Endothelial cell of umbilical vein (primary cell): ENCODE data around the gene KDM4C. TPM values are rescaled to one million over a fixed set of nuclear protein-coding genes. Genes with fewer than 3 reads are reported as not detected.

ENCODE experiments used
- BruUV-seq: library from RNA; stranded (reverse); fragments of 400-500 nt; replicated peaks from 2 replicates; lab custom pipeline; 2021; lab: Mats Ljungman, UMichigan
- CTCF ChIA-PET: fragments of 300-600, 350-600 bp; sonication (Branson Sonifier 250); formaldehyde crosslinking; loops from one replicate; lab custom pipeline; 2021; ENCODE audit warnings: antibody characterized with exemption, inconsistent platforms; lab: Charles Lee
- POLR2A ChIA-PET: fragments of 300-600, 350-600 bp; sonication (Branson Sonifier 250); formaldehyde crosslinking; loops from one replicate; lab custom pipeline; 2021; ENCODE audit warnings: antibody characterized with exemption, inconsistent platforms; lab: Charles Lee
- DNase-seq: peaks from one replicate; pipeline ENCODE4 v3.0.0-alpha.2; 2011; ENCODE audit warnings: low read depth, low spot score
- FAIRE-seq: peaks from 2 replicates; lab custom pipeline; 2011; peaks lifted over from hg19 to GRCh38; lab: Jason Lieb, UNC
- H2AFZ ChIP-seq: 2 replicates; pipeline ENCODE4 v1.6.0; 2012; ENCODE audit warnings: low read depth, low read length, control low read depth, inconsistent platforms
- H3K27ac ChIP-seq: 2 replicates; pipeline ENCODE4 v1.5.1; 2011; ENCODE audit warnings: low read depth, mild to moderate bottlenecking, control low read depth, low read length, moderate library complexity; ENCODE audit not compliant: insufficient read depth
- H3K27me3 ChIP-seq, 2 experiments: 2 replicates each; pipeline versions ENCODE4 v1.6.0 to v1.6.1; 2011; ENCODE audit warnings: low read length in 2 of 2, mixed read lengths in 1 of 2; ENCODE audit not compliant: control insufficient read depth in 2 of 2, insufficient read depth in 2 of 2
- H3K36me3 ChIP-seq, 2 experiments: 2 replicates in 1 of 2; 3 replicates in 1 of 2; pipeline ENCODE4 v1.5.1; 2011; ENCODE audit warnings: low read length in 2 of 2, mild to moderate bottlenecking in 1 of 2, moderate library complexity in 1 of 2; ENCODE audit not compliant: control insufficient read depth in 2 of 2, insufficient read depth in 2 of 2; ENCODE audit errors: extremely low read depth in 1 of 2
- H3K4me1 ChIP-seq: 3 replicates; pipeline ENCODE4 v1.5.1; 2011; ENCODE audit warnings: mild to moderate bottlenecking, low read length; ENCODE audit not compliant: control insufficient read depth, insufficient read depth; ENCODE audit errors: extremely low read depth
- H3K4me2 ChIP-seq: 2 replicates; pipeline ENCODE4 v1.6.1; 2011; ENCODE audit warnings: low read length, control low read depth, mixed read lengths; ENCODE audit not compliant: insufficient read depth
- H3K4me3 ChIP-seq, 3 experiments: fragments of 200-600 bp in 1 of 3; sonication (generic), shearing (Covaris generic) in 1 of 3; replicated peaks in 1 of 3; 2 replicates each; pipeline ENCODE4 v1.5.1; 2011 to 2016; ENCODE audit warnings: control low read depth in 3 of 3, low read length in 3 of 3, mild to moderate bottlenecking in 2 of 3, inconsistent platforms in 1 of 3, low read depth in 1 of 3, moderate library complexity in 1 of 3; ENCODE audit not compliant: insufficient read depth in 1 of 3
- H3K79me2 ChIP-seq: 2 replicates; pipeline ENCODE4 v1.6.0; 2012; ENCODE audit warnings: low read length, inconsistent platforms; ENCODE audit not compliant: control insufficient read depth, insufficient read depth
- H3K9ac ChIP-seq: replicated peaks from 2 replicates; pipeline ENCODE3; 2011; ENCODE audit warnings: low read length, control low read depth; ENCODE audit not compliant: insufficient read depth; ENCODE audit errors: extremely low read depth
- H3K9me1 ChIP-seq: replicated peaks from 3 replicates; pipeline ENCODE4 v1.6.0; 2011; ENCODE audit warnings: mild to moderate bottlenecking, low read length; ENCODE audit not compliant: control insufficient read depth, insufficient read depth; ENCODE audit errors: extremely low read depth
- H3K9me3 ChIP-seq: replicated peaks from 2 replicates; pipeline ENCODE4 v1.5.1; 2012; ENCODE audit warnings: low read length, inconsistent platforms; ENCODE audit not compliant: control insufficient read depth, insufficient read depth
- H4K20me1 ChIP-seq: replicated peaks from 2 replicates; pipeline ENCODE3; 2011; ENCODE audit warnings: mild to moderate bottlenecking, low read length; ENCODE audit not compliant: control insufficient read depth, insufficient read depth; ENCODE audit errors: extremely low read depth
- CTCF ChIP-seq, 2 donors: IDR thresholded peaks; 1 replicate in 1 of 2; 2 replicates in 1 of 2; pipeline ENCODE4 v1.5.1; 2011; ENCODE audit warnings: low read length in 2 of 2, mild to moderate bottlenecking in 2 of 2, moderate library complexity in 2 of 2, control low read depth in 1 of 2, inconsistent platforms in 1 of 2, low read depth in 1 of 2; ENCODE audit not compliant: insufficient read depth in 1 of 2; ENCODE audit errors: extremely low read depth in 1 of 2
- EZH2 ChIP-seq: IDR thresholded peaks from 2 replicates; pipeline ENCODE4 v1.6.1; 2012; ENCODE audit warnings: borderline replicate concordance, low read depth, mild to moderate bottlenecking, moderate library complexity, low read length, inconsistent platforms; ENCODE audit not compliant: severe bottlenecking
- FOS ChIP-seq: IDR thresholded peaks from 2 replicates; pipeline ENCODE4 v1.6.1; 2011; ENCODE audit warnings: mild to moderate bottlenecking, low read length, moderate library complexity, borderline replicate concordance; ENCODE audit not compliant: insufficient read depth
- GATA2 ChIP-seq: IDR thresholded peaks from 2 replicates; pipeline ENCODE4 v1.7.0; 2011; ENCODE audit warnings: low read depth, mild to moderate bottlenecking, moderate library complexity, mixed read lengths, low read length; ENCODE audit not compliant: insufficient read length, insufficient read depth
- POLR2A ChIP-seq: IDR thresholded peaks from 2 replicates; pipeline ENCODE4 v1.6.1; 2012; ENCODE audit warnings: low read depth, mild to moderate bottlenecking, control low read depth, low read length
- dilution Hi-C: fragments of 300-500 bp; cut with MboI; formaldehyde crosslinking; loops from one replicate; pipeline ENCODE4 v1.15.0; 2019; ENCODE audit warnings: low sequenced_read_pairs; ENCODE audit not compliant: extremely low pct_ligation_motif_present
- intact Hi-C: fragments of 100-400 bp; cut with micrococcal nuclease; formaldehyde crosslinking; loops from one replicate; pipeline ENCODE4 v1.10.0; 2022
- polyA plus RNA-seq, 4 experiments: library from polyadenylated mRNA; depleted of rRNA in 3 of 4; stranded (reverse) in 3 of 4; unstranded in 1 of 4; fragments of >200 nt; gene quantifications; 2 replicates each; pipeline versions ENCODE4 v1.2.1 to v1.2.3, GENCODE V29; 2011 to 2012; ENCODE audit warnings: missing spikeins in 1 of 4
- total RNA-seq: library from RNA; stranded (reverse); gene quantifications from 2 replicates; pipeline ENCODE4 v1.2.3, GENCODE V29; 2021
- TF ChIP-seq, protein P1 (sequence below): IDR thresholded peaks from 2 replicates; pipeline ENCODE4 v1.6.1; 2011; ENCODE audit not compliant: insufficient read depth, insufficient read length

The KDM4C gene
- total and polyA plus RNA-seq, 2 donors (not counting 3 experiments of a cell fraction or from before 2014, with no cell fraction given) = 5.4 to 15.0 TPM

DNA sequence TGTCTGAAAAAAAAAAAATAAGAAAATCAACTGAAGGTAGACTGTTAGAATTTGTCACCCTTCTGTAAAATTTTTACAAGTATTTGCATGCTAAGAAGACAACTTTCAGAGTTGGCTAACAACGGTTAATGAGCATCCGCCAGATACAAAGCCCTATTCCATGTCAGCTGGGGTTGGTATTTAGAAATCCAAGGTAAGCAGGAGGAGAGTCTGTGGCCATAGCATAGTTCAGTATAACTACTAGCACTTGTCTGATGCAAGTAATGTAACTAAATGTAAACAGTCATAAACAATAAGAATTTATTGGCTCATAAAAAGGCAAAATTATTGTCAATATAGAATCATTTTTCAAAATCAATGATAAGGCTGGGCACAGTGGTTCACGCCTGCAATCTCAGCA is 45.7 kb upstream of the KDM4C start:
- no peak overlapping the region for H2AFZ ChIP-seq
- no peaks in the 10 kb centered on the region for H3K36me3 ChIP-seq
- H3K27me3 ChIP-seq = peaks cover 0 to 3% of the 10 kb centered on the region in 2 experiments
- no peaks in the 10 kb centered on the region for H3K9me1 ChIP-seq
- no peaks in the 10 kb centered on the region for H3K79me2 ChIP-seq
- CTCF ChIA-PET = interaction anchor here (0.7 kb wide), 1 partner anchor 69 kb away, joined by 3 read pairs; no protein-coding TSS in a partner anchor
- dilution Hi-C loops (no loop called here), intact Hi-C loops (no loop called here)
- POLR2A ChIA-PET = no interaction called here
- H3K4me2 ChIP-seq = no peak overlapping the region
- H3K4me3 ChIP-seq = no peak overlapping the region
- FAIRE-seq (no peak), DNase-seq (no peak)
- no peaks in the 10 kb centered on the region for H4K20me1 ChIP-seq
- H3K9ac ChIP-seq = no peak overlapping the region
- TF ChIP-seq GATA2 = no peak
- TF ChIP-seq, protein P1, sequence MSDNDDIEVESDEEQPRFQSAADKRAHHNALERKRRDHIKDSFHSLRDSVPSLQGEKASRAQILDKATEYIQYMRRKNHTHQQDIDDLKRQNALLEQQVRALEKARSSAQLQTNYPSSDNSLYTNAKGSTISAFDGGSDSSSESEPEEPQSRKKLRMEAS = no peak
- TF ChIP-seq POLR2A = no peak
- no peak for TF ChIP-seq CTCF (IDR thresholded peaks at IDR 0.05; ENCODE audit: extremely low read depth in 1 of 2, insufficient read depth in 1 of 2, low read depth in 1 of 2, low read length in 2 of 2)
- no peak for TF ChIP-seq FOS
- TF ChIP-seq EZH2 = no peak
- no peaks in the 10 kb centered on the region for H3K9me3 ChIP-seq
- no TSS peak for BruUV-seq
- H3K4me1 ChIP-seq = no peaks in the 10 kb centered on the region
- no peak overlapping the region for H3K27ac ChIP-seq
